HG03571 (cell line): Measurements from ENCODE around the gene PKN3.

Experiments used
- ATAC-seq: cut with Tn5 transposase; IDR thresholded peaks from one replicate; pipeline ENCODE4 v1.9.1; 2021; ENCODE audit not compliant: unreplicated experiment

The PKN3 gene

GRCh38 chr9:128715436-128715750 is 13.1 kb downstream of the PKN3 start:
- ATAC-seq, result no peak

- ATAC-seq, result no peak
Measured at GRCh38 chr9:128716581-128717254, 14.4 kb downstream of the PKN3 start.

- ATAC-seq, result no peak
Measured at GRCh38 chr9:128718047-128718446, 15.7 kb downstream of the PKN3 start.

GRCh38 chr9:128718475-128718874 is 16.2 kb downstream of the PKN3 start:
- no peak for ATAC-seq

- ATAC-seq, result no peak
Measured at GRCh38 chr9:128719919-128720605, 17.8 kb downstream of the PKN3 start.

GRCh38 chr9:128720841-128721486 is 18.7 kb downstream of the PKN3 start:
- ATAC-seq, result no peak

GRCh38 chr9:128721487-128722010 is 19.2 kb downstream of the PKN3 start:
- ATAC-seq, result no peak

GRCh38 chr9:128722380-128723351 is 20.4 kb downstream of the PKN3 start:
- ATAC-seq, result no peak

GRCh38 chr9:128723352-128723865 is 21.1 kb downstream of the PKN3 start:
- no peak for ATAC-seq

GRCh38 chr9:128723866-128724743 is 21.8 kb downstream of the PKN3 start, which contains the start of gene ZDHHC12:
Gene ZDHHC12 (minus strand): TSS chr9:128724127. CDS start chr9:128724093, 34 bp downstream.
- ATAC-seq, result peak; percentile 91

- ATAC-seq, result peak; percentile 3
Measured at GRCh38 chr9:128724744-128725211, 22.5 kb downstream of the PKN3 start.

GRCh38 chr9:128727640-128728248 is 25.4 kb downstream of the PKN3 start:
- no peak for ATAC-seq

GRCh38 chr9:128728298-128728697 is 26.0 kb downstream of the PKN3 start:
- ATAC-seq, result no peak

- ATAC-seq, result no peak
Measured at GRCh38 chr9:128729302-128729701, 27.0 kb downstream of the PKN3 start.

GRCh38 chr9:128729766-128730517 is 27.6 kb downstream of the PKN3 start:
- no peak for ATAC-seq

GRCh38 chr9:128731093-128731492 is 28.8 kb downstream of the PKN3 start:
- ATAC-seq, result no peak

GRCh38 chr9:128731691-128732090 is 29.4 kb downstream of the PKN3 start:
- no peak for ATAC-seq

- ATAC-seq, result no peak
Measured at GRCh38 chr9:128732576-128732975, 30.3 kb downstream of the PKN3 start.
